ENCODE results near the gene CLCA2.

DNA sequence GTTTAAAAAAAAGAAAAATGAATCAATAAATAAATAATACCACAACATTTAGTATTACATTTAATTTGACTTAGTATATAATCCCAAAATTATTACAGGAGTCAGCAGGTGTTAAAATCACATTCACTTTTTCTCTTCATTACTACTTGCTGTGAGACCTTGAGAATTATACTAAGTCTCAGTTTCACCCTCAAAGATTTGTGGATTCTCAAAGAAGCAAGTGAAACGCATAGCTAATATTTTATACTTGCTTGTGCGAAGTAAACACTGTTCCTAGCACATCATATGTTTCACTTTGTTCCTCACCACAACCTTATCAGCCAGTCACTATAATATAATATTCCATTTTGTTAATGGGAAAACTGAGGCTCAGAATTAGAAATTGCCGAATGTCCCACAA, 48.8 kb downstream of the CLCA2 start:
- TF ChIP-seq, protein P1, sequence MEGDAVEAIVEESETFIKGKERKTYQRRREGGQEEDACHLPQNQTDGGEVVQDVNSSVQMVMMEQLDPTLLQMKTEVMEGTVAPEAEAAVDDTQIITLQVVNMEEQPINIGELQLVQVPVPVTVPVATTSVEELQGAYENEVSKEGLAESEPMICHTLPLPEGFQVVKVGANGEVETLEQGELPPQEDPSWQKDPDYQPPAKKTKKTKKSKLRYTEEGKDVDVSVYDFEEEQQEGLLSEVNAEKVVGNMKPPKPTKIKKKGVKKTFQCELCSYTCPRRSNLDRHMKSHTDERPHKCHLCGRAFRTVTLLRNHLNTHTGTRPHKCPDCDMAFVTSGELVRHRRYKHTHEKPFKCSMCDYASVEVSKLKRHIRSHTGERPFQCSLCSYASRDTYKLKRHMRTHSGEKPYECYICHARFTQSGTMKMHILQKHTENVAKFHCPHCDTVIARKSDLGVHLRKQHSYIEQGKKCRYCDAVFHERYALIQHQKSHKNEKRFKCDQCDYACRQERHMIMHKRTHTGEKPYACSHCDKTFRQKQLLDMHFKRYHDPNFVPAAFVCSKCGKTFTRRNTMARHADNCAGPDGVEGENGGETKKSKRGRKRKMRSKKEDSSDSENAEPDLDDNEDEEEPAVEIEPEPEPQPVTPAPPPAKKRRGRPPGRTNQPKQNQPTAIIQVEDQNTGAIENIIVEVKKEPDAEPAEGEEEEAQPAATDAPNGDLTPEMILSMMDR (IDR thresholded peaks at IDR 0.05; ENCODE audit: low read depth, low read length): no peak
- TF ChIP-seq, protein P2, sequence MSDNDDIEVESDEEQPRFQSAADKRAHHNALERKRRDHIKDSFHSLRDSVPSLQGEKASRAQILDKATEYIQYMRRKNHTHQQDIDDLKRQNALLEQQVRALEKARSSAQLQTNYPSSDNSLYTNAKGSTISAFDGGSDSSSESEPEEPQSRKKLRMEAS (IDR thresholded peaks at IDR 0.05; ENCODE audit: low read depth, low read length): no peak
- TF ChIP-seq POLR2A (IDR thresholded peaks at IDR 0.05; ENCODE audit: extremely low read depth, insufficient read length): no peak
- TF ChIP-seq MYC (IDR thresholded peaks at IDR 0.05; ENCODE audit: low read depth, low read length): no peak

Data from NB4 (cell line).